ENCODE results near the gene OR1D5.
A peak's percentile ranks its signal among the peaks of the same experiment; 100 is the strongest.
"Not testable (repeated sequence)": the region's sequence is repeated elsewhere in the genome, so short reads cannot be mapped to it uniquely, and the experiment has no call there.

The OR1D5 gene, protein sequence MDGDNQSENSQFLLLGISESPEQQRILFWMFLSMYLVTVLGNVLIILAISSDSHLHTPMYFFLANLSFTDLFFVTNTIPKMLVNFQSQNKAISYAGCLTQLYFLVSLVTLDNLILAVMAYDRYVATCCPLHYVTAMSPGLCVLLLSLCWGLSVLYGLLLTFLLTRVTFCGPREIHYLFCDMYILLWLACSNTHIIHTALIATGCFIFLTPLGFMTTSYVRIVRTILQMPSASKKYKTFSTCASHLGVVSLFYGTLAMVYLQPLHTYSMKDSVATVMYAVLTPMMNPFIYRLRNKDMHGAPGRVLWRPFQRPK

DNA sequence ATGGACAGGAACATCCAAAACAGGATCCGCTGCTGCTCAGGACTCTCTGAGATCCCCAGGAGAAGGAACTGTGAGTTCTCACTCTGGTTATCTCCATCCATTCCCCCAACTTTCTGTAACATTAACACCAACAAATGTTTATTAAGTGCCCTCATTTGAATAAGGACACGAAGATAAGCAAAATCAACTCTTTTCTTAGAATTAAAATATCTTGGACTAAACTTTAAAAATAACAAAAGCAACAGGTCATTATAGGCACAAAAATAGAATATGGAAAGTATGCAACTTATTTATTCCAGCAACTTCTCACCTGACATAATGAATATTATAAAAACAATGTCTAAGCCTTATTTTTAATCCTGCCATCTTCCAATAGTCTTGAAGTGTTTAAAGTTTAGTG, at the start of gene OR1D5:
OR1D5 (minus strand) TSS at position 101 of the 400 bp plus-strand sequence; CDS start at position 101, 0 bp downstream.
- DNase-seq (ENCODE audit: low read depth), result not testable (repeated sequence)

DNA sequence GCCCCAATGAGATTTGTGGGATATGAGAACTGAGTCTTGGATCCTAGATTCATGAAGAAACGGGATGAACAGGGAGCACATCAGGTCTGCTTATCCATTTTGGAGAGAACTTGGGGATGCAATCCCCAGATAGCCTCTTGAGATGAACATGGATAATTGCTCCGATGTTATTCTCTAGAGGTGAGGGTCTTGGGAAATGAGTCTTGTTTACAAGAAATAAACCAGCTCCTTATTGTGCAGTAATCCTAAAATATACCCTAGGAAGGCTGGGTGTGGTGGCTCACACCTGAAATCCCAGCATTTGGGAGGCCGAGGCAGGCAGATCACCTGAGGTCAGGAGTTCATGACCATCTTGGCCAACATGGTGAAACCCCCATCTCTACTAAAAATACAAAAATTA, 40.9 kb upstream of the OR1D5 start, which contains the start of gene OR1D2:
OR1D2 (minus strand) TSS at position 101 of the 400 bp plus-strand sequence. CDS start 11,426 bp downstream, outside the sequence.
- DNase-seq (ENCODE audit: low read depth), result no peak

DNA sequence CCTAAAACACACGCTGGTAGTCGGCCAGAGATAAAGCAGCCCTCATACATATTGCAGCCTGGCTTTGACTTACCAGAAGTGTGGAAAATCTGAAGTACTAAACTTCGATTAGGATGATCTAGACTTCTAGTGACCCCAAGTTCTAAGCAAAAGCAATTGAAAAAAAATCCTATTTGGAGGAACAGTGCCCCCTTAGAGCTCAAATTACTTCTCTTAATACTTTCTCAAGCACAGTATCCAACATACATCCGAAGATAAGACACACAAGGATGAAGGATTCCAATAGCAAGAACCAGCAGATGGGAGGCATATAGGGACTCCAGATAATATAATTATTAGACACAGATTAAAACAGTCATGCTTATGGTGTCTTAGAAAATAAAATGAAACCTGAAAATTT, 10.4 kb upstream of the OR1D5 start:
- not testable (repeated sequence) for DNase-seq (ENCODE audit: low read depth)

GRCh38 chr17:3065192-3065591, 1.8 kb upstream of the OR1D5 start:
- DNase-seq (ENCODE audit: low read depth), result not testable (repeated sequence)

DNA sequence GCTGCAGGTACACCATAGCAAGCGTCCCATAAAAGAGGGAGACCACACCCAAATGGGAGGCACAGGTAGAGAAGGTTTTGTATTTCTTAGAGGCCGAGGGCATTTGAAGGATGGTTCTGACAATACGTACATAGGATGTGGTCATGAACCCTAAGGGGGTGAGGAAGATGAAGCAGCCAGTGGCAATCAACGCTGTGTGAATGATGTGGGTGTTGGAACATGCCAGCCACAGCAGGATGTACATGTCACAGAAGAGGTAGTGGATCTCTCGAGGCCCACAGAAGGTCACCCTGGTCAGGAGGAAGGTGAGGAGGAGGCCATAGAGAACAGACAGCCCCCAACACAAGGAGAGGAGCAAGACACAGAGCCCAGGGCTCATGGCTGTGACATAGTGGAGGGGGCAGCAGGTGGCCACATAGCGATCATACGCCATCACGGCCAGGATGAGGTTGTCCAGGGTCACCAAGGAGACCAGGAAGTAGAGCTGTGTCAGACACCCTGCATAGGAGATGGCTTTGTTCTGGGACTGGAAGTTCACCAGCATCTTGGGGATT, 506 bp downstream of the OR1D5 start:
- not testable (repeated sequence) for DNase-seq (ENCODE audit: low read depth)

DNA sequence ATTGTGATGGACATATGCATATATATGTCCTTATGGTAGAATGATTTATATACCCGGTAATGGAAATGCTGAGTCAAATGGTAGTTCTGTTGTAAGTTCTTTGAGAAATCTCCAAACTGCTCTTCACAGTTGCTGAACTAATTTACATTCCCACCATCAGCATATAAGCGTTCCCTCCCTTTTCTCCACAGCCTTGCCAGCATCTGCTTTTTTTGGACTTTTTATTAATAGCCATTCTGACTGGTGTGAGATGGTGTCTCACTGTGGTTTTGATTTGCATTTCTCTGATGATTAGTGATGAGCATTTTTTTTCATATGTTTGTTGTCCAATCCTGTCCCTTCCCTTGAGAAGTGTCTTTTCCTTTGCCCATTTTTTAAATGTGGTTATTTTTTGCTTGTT, 8.5 kb downstream of the OR1D5 start:
- DNase-seq (ENCODE audit: low read depth), result not testable (repeated sequence)

DNA sequence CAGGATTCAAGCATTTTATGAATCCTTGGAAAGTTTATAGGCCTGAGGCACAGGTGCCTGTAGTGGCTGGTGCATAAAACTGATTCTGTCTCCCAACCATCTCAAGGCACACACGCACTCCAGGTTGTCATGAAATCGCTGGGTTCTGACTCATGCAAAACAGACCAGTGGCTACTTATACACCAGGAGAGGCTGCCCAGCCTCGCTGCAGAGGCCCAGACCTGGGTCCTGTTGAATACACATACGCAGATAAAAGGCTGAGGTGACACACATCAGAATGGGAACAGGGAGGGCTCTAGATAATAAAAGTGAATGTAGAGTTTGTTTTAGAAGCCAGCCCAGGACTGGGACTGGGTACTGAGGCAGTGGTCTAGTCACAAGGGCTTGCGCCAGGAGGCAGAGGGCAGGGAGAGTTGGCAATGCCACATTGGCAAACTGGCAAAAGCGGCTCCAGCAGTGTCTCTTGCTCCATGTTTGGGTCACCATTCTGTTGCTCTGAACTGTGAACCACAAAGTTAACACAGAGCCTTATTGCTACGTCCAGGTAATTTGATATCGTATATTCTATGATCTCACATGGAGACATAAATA, 13.6 kb downstream of the OR1D5 start:
- no peak for DNase-seq (ENCODE audit: low read depth)

GRCh38 chr17:3048727-3049471, 14.5 kb downstream of the OR1D5 start:
- DNase-seq (ENCODE audit: low read depth), result peak; percentile 83

DNA sequence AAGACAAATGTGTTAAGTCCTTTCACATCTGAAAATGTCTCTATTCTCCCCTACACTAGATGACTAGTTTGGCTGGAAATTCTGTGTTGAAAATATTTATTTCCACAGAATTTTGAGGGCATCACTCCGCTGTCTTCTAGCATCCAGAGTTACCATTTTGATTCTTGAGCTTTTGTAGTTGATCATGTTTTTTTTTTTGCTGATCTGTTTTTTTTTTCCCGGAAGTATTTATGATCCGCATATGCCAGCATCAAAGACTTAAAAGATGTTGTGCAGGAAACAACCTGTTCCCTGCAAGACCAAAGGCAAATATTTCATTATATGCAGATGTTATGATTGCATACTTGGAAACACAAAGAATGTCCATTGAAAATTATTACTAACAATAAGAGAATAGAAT, 16.7 kb downstream of the OR1D5 start:
- no peak for DNase-seq (ENCODE audit: low read depth)

DNA sequence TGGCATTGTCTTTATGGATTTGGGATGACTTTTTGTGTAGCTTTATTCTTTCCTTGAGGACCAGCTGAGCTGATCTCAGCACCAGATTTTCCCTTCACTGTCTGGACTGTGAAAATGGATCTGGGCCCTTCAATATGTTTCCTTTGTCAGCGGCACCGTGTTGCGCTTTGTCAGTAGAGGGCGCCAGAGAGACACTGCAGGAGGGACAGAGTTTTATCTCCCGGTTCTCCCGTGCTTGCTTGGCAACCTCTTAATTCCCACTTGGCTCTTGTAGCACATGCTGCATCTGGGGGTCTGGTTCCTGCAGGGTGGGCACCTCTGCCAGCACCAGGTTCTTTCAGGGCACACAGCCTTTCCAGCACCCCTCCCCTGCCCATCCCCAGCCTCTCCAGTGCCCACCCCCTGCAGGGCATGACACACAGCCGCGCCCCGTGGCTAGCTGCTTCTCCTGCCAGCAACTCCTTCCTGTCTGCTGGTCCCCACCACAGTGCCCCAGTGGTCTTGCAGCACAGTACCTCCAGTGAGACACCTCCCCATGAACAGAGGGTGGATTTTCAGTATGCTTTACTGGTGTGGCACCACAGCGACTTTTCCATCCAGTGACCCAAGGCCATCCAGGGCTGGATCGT, 19.6 kb downstream of the OR1D5 start:
- no peak for DNase-seq (ENCODE audit: low read depth)

GRCh38 chr17:3040882-3041281, 22.5 kb downstream of the OR1D5 start:
- no peak for DNase-seq (ENCODE audit: low read depth)

DNA sequence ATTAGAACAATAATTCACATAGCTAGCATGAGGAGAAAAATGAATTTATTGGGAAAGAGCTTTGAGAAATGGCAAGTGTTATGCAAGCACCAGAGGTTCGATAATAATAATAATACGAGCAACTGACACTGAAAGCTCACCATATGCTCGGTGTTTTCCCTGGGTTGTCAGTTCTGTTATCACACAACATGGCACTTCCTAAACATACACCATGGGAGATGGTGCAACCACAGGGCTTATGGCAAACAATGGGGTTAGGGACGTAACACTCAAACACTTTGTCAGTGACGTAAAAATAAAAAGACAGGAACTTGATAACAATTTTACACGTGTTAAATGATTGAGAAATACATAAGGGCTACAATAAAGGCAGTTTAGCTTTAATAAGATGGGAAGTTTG, 23.7 kb downstream of the OR1D5 start:
- no peak for DNase-seq (ENCODE audit: low read depth)

- no peak for DNase-seq (ENCODE audit: low read depth)
Measured at GRCh38 chr17:3038941-3039340, 24.5 kb downstream of the OR1D5 start.

- no peak for DNase-seq (ENCODE audit: low read depth)
Measured at GRCh38 chr17:3037259-3037658, 26.1 kb downstream of the OR1D5 start.

DNA sequence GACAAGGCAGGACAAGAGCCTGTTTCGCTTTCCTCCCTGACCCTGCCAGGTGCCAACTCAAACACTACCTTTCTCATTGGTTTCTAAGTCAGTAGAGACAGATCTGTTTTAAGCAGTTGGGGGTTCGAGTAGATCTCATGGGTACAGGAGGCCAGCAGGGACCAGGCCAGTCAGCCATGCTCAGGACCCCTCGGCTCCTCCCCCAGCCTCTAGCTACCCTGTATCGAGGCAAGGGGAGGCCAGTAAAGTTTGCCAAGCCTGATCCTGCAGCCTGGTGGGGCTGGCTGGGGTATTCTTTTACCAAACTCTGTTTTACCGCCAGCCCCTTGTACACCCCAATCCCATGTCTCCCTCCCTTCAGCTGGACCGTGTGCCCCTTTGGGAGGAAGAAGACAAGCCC, 26.6 kb downstream of the OR1D5 start:
- no peak for DNase-seq (ENCODE audit: low read depth)

DNA sequence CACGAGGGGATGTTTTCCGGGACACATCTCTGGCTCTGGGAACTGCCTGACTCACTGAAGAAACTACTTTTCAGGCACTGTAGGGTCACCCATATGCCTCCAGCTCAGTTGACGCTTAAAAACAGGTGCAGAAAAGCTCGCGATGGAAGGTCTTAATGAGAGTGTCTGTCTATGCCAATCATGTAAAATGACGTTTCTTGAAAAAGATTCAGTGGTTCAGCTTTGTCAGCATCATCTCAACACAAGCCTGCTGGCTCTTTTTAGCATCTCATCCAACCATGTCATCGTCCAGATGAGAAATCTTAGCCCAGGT, 27.5 kb downstream of the OR1D5 start:
- no peak for DNase-seq (ENCODE audit: low read depth)

- no peak for DNase-seq (ENCODE audit: low read depth)
Measured at GRCh38 chr17:3035256-3035967, 28.0 kb downstream of the OR1D5 start.

DNA sequence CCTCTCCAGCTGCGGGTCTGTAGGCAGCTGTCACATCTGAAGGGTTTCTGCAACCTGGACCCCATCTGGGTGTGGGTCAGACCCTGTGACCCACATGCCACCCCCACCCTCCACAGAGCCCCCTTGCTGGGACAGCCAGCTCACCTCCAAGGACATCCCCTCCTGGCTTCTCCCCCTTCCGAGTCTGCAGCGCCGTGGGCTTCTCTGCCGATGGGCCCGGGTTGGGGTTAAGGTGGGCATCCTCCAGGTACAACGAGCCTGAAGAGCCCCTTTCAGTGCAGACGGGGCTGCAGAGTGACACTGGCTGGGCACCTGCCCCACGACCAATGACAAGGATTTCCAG, 28.9 kb downstream of the OR1D5 start:
- DNase-seq (ENCODE audit: low read depth), result no peak

DNA sequence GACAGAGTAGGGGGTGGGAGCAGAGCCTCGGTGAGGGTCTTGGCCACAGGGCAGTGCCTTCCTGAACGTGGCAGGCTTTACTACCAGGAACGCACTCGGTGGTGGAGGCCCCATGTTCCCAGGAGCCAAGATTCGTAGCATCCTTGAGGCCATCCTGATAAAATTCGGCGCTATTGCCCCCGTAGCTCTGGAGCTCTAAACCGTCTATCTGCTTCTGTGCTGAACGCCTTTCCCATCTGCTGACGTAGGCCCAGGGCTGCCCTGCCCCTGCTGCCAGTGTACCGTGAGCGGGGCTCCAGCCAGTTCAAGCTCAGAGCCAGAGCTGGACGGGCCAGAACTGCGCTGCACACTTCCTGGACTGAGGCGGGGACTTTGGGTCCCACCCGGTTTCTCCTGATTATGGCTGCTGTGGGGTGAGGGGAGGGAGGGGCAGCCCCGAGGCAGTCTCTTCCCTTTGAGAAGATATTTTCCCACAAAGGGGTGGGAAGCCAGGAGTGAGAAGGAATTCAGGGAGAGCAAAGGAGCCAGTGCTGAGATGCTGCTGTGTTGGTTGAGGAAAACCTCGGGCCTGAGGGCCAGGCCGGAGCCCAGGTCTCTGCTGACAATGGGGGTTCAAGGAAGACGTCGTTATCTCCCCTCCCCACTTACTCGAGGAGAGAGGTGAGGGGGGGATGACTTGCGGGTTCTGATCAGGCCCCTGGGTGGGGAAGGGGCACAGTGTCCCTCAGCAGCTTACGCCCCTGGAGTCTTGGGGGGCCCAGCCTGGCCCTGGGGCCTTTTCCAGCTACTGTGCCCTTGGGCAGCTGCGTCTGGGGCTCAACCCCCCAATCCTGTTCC, 29.4 kb downstream of the OR1D5 start:
- no peak for DNase-seq (ENCODE audit: low read depth)

DNA sequence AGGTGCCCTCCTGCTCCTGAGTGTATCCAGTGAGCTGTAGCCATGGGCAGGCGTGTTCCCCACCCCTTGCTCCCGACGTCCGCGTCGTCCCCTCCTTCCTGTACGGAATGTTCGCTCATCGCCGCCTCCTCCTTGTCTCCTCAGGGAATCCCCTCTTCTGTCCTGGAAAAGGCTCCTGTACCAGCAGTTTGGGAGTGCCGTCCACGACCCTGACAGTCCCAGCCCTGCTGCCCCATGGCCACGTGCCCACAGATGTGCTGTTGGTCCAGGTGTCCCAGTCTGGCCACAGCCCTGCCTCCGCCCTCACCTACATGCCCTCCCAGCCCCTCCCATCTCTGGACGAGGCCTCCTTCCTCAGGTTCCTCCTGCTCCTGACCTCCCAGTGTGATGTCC, 30.2 kb downstream of the OR1D5 start:
- no peak for DNase-seq (ENCODE audit: low read depth)
